Measurements from ENCODE around the gene MSGN1. TPM values are rescaled to one million over a fixed set of nuclear protein-coding genes. Genes with fewer than 3 reads are reported as not detected.
A peak's percentile ranks its signal among the peaks of the same experiment; 100 is the strongest.

The MSGN1 gene
- total and polyA plus RNA-seq, 2 of the 4 experiments (the other 2 are of a cell fraction): not detected

- dilution Hi-C loops (cut with HindIII; ENCODE audit: low sequenced_read_pairs, unreplicated experiment) (no loop called here), intact Hi-C loops (cut with micrococcal nuclease) (no loop called here), in situ Hi-C loops (cut with MboI; ENCODE audit: low sequenced_read_pairs) (no loop called here)
- Histone ChIP-seq H3K4me2 (ENCODE audit: low read depth, low read length) (no peak overlapping the region), H2BK15ac (ENCODE audit: low read depth, low read length) (no peak overlapping the region), H3K36me3 (ENCODE audit: control insufficient read depth, insufficient read depth, low read length) (no peaks in the 10 kb centered on the region), H2BK5ac (ENCODE audit: low read depth, low read length, poor library complexity, severe bottlenecking) (no peak overlapping the region), H3K27ac (ENCODE audit: insufficient read depth, low read length) (no peak overlapping the region), H3K79me1 (ENCODE audit: low read depth in 1 of 2, low read length in 2 of 2) (no peaks in the 10 kb centered on the region), H3K18ac (ENCODE audit: low read depth, low read length) (no peak overlapping the region), H2AK5ac (ENCODE audit: low read depth, low read length) (no peak overlapping the region), H4K8ac (ENCODE audit: low read depth in 2 of 2, low read length in 2 of 2) (no peak overlapping the region), H3K4me3 (ENCODE audit: insufficient read depth, low read depth, low read length) (no peak overlapping the region), H4K91ac (ENCODE audit: insufficient read depth, low read depth, low read length) (no peak overlapping the region), H3K14ac (replicated peaks; ENCODE audit: low read depth, low read length) (no peak overlapping the region), H4K5ac (ENCODE audit: low read depth, low read length) (no peak overlapping the region), H3K4me1 (ENCODE audit: control insufficient read depth, insufficient read depth, low read length) (no peaks in the 10 kb centered on the region), H3K9ac (ENCODE audit: low read depth, low read length) (no peak overlapping the region), H2AFZ (replicated peaks; ENCODE audit: low read length, poor library complexity) (no peak overlapping the region), H3K56ac (ENCODE audit: extremely low read depth, insufficient read depth, low read length) (no peak overlapping the region), H2BK20ac (ENCODE audit: low read depth, low read length) (no peak overlapping the region), H3K4ac (ENCODE audit: low read depth, low read length) (no peak overlapping the region), H3K9me1 (ENCODE audit: insufficient read depth, low read length) (no peaks in the 10 kb centered on the region), H2BK120ac (ENCODE audit: low read depth, low read length) (no peak overlapping the region), H3K23ac (ENCODE audit: low read depth, low read length) (no peak overlapping the region), H3K9me3 (ENCODE audit: control insufficient read depth, insufficient read depth, low read length) (no peaks in the 10 kb centered on the region), H3K27me3 (ENCODE audit: control insufficient read depth, insufficient read depth, low read length) (peaks cover 8% of the 10 kb centered on the region), H4K20me1 (ENCODE audit: insufficient read depth, low read length) (no peaks in the 10 kb centered on the region), H2AK9ac (replicated peaks; ENCODE audit: low read depth, low read length, poor library complexity) (no peak overlapping the region)
- TF ChIP-seq MAFK (IDR thresholded peaks at IDR 0.05; ENCODE audit: low read depth, low read length) (no peak), RFX5 (IDR thresholded peaks at IDR 0.05; ENCODE audit: low read depth, low read length) (no peak)
- CTCF ChIA-PET: interaction anchor here (0.6 kb wide), 2 partner anchors 51 to 375 kb away, joined by 4 to 5 read pairs; no protein-coding TSS in a partner anchor
- DNase-seq (peak; percentile 27), ATAC-seq (ENCODE audit: low read depth) (peak; percentile 46; the same call in 1 of the 2 replicates)
- POLR2A ChIA-PET (ENCODE audit: unreplicated experiment): no interaction called here
- BruUV-seq (replicated peaks): no TSS peak
- WGBS, 2 experiments (ENCODE audit: extremely low coverage in 2 of 2, insufficient read length in 1 of 2): 27% methylated on average over 2 of the region's 5 CpGs; no CpG with 5 or more reads in 1 of the 2 experiments
Observed at GRCh38 chr2:17813010-17813741, 3.1 kb upstream of the MSGN1 start.
